ENCODE measurements around the gene CIAO2B. TPM values are rescaled to one million over a fixed set of nuclear protein-coding genes. Genes with fewer than 3 reads are reported as not detected.

Gene CIAO2B
- polyA plus RNA-seq, 1 donor (not counting 4 experiments of a cell fraction or from before 2014, with no cell fraction given) = 105 TPM

GRCh38 chr16:66885491-66885890, 48.7 kb downstream of the CIAO2B start:
- dilution Hi-C loops (cut with MboI; ENCODE audit: extremely low pct_ligation_motif_present, low sequenced_read_pairs) = no loop called here
- H3K36me3 ChIP-seq (ENCODE audit: control insufficient read depth in 2 of 2, extremely low read depth in 1 of 2, insufficient read depth in 2 of 2, low read length in 2 of 2) = peaks cover 17 to 19% of the 10 kb centered on the region in 2 experiments
- FAIRE-seq = no peak
- no peak overlapping the region for H3K4me2 ChIP-seq (ENCODE audit: control insufficient read depth, extremely low read depth, insufficient read depth, low read depth, low read length)
- H3K27ac ChIP-seq (ENCODE audit: control insufficient read depth, insufficient read depth, low read length) = no peak overlapping the region
- peaks cover 2% of the 10 kb centered on the region for H4K20me1 ChIP-seq (ENCODE audit: control insufficient read depth, extremely low read depth, insufficient read depth, low read length)
- TF ChIP-seq EZH2 (IDR thresholded peaks at IDR 0.05; ENCODE audit: low read length) = no peak
- TF ChIP-seq CTCF (optimal IDR thresholded peaks at IDR 0.05 in 1 of 3, IDR thresholded peaks at IDR 0.05 in 1 of 3, conservative IDR thresholded peaks at IDR 0.05 in 1 of 3; ENCODE audit: extremely low read depth in 1 of 3, insufficient read depth in 2 of 3, low read length in 3 of 3) = no peak
- DNase-seq (ENCODE audit: low read depth, low spot score) = no peak
- peaks cover 41% of the 10 kb centered on the region for H3K79me2 ChIP-seq (ENCODE audit: control insufficient read depth, insufficient read depth, low read length)
- peaks cover 5% of the 10 kb centered on the region for H3K4me1 ChIP-seq (ENCODE audit: control insufficient read depth, extremely low read depth, insufficient read depth, low read length)
- no peaks in the 10 kb centered on the region for H3K27me3 ChIP-seq (ENCODE audit: control insufficient read depth, extremely low read depth, insufficient read depth, low read length)
- no peak overlapping the region for H2AFZ ChIP-seq (ENCODE audit: control insufficient read depth, low read length)
- H3K4me3 ChIP-seq (ENCODE audit: control insufficient read depth in 2 of 3, extremely low read depth in 1 of 3, insufficient read depth in 2 of 3, low read depth in 1 of 3, low read length in 3 of 3) = no peak overlapping the region
- H3K9me1 ChIP-seq (ENCODE audit: control insufficient read depth, extremely low read depth, insufficient read depth, low read length) = no peaks in the 10 kb centered on the region
- no peaks in the 10 kb centered on the region for H3K9me3 ChIP-seq (ENCODE audit: control insufficient read depth, low read depth, low read length)
- H3K9ac ChIP-seq (ENCODE audit: control insufficient read depth, extremely low read depth, insufficient read depth, low read length) = no peak overlapping the region

- TF ChIP-seq CTCF (optimal IDR thresholded peaks at IDR 0.05 in 1 of 3, IDR thresholded peaks at IDR 0.05 in 1 of 3, conservative IDR thresholded peaks at IDR 0.05 in 1 of 3; ENCODE audit: extremely low read depth in 1 of 3, insufficient read depth in 2 of 3, low read length in 3 of 3) = no peak
- no peak for TF ChIP-seq EZH2 (IDR thresholded peaks at IDR 0.05; ENCODE audit: low read length)
- Histone ChIP-seq H4K20me1 (ENCODE audit: control insufficient read depth, extremely low read depth, insufficient read depth, low read length) (peaks cover 2% of the 10 kb centered on the region), H3K36me3 (ENCODE audit: control insufficient read depth in 2 of 2, extremely low read depth in 1 of 2, insufficient read depth in 2 of 2, low read length in 2 of 2) (peaks cover 17 to 19% of the 10 kb centered on the region in 2 experiments), H3K9ac (ENCODE audit: control insufficient read depth, extremely low read depth, insufficient read depth, low read length) (no peak overlapping the region), H3K4me1 (ENCODE audit: control insufficient read depth, extremely low read depth, insufficient read depth, low read length) (peaks cover 10% of the 10 kb centered on the region), H3K4me3 (ENCODE audit: control insufficient read depth in 2 of 3, extremely low read depth in 1 of 3, insufficient read depth in 2 of 3, low read depth in 1 of 3, low read length in 3 of 3) (no peak overlapping the region), H3K27me3 (ENCODE audit: control insufficient read depth, extremely low read depth, insufficient read depth, low read length) (no peaks in the 10 kb centered on the region), H3K79me2 (ENCODE audit: control insufficient read depth, insufficient read depth, low read length) (peaks cover 42% of the 10 kb centered on the region), H2AFZ (ENCODE audit: control insufficient read depth, low read length) (no peak overlapping the region), H3K4me2 (ENCODE audit: control insufficient read depth, extremely low read depth, insufficient read depth, low read depth, low read length) (no peak overlapping the region), H3K27ac (ENCODE audit: control insufficient read depth, insufficient read depth, low read length) (no peak overlapping the region), H3K9me3 (ENCODE audit: control insufficient read depth, low read depth, low read length) (no peaks in the 10 kb centered on the region), H3K9me1 (ENCODE audit: control insufficient read depth, extremely low read depth, insufficient read depth, low read length) (no peaks in the 10 kb centered on the region)
- dilution Hi-C loops (cut with MboI; ENCODE audit: extremely low pct_ligation_motif_present, low sequenced_read_pairs) = no loop called here
- FAIRE-seq (no peak), DNase-seq (ENCODE audit: low read depth, low spot score) (no peak)
Observed at GRCh38 chr16:66882702-66883101, 51.5 kb downstream of the CIAO2B start.

Other genes with a start within 250 kb of the CIAO2B start
- 18.0 to 25.1 TPM (median 23.1 TPM) in 3 replicates for gene CMTM4, start 237.7 kb downstream of the CIAO2B start, polyA plus RNA-seq
- gene DYNC1LI2, start 182.8 kb downstream of the CIAO2B start, polyA plus RNA-seq = 53.0 to 66.0 TPM (median 55.5 TPM) in 3 replicates
- 0.17 to 0.22 TPM in 2 of 3 replicates, not detected in the other for gene TERB1, start 132.8 kb downstream of the CIAO2B start, polyA plus RNA-seq
- 61.4 to 113 TPM (median 68.0 TPM) in 3 replicates for gene NAE1, start 103.4 kb downstream of the CIAO2B start, polyA plus RNA-seq
- gene CA7, start 90.0 kb downstream of the CIAO2B start, polyA plus RNA-seq = not detected in 3 replicates
- 16.5 to 18.5 TPM (median 17.3 TPM) in 3 replicates for gene PDP2, start 53.9 kb downstream of the CIAO2B start, polyA plus RNA-seq
- gene CDH16, start 15.5 kb downstream of the CIAO2B start, polyA plus RNA-seq = 0.16 to 2.1 TPM (median 0.45 TPM) in 3 replicates
- gene RRAD, start 8.9 kb downstream of the CIAO2B start, polyA plus RNA-seq = 0.67 to 12.8 TPM (median 2.7 TPM) in 3 replicates
- 37.5 to 93.4 TPM (median 41.6 TPM) in 3 replicates for gene CES2, start 1.1 kb upstream of the CIAO2B start, polyA plus RNA-seq
- 0.63 to 2.7 TPM (median 1.5 TPM) in 3 replicates for gene CES3, start 26.9 kb upstream of the CIAO2B start, polyA plus RNA-seq
- 5.1 to 12.8 TPM (median 6.6 TPM) in 3 replicates for gene CES4A, start 54.2 kb upstream of the CIAO2B start, polyA plus RNA-seq
- 18.0 to 55.9 TPM (median 39.7 TPM) in 3 replicates for gene CBFB, start 94.7 kb upstream of the CIAO2B start, polyA plus RNA-seq
- 26.7 to 31.5 TPM (median 28.0 TPM) in 3 replicates for gene PHAF1, start 175.5 kb upstream of the CIAO2B start, polyA plus RNA-seq
- 2.6 to 5.4 TPM (median 3.9 TPM) in 3 replicates for gene B3GNT9, start 216.6 kb upstream of the CIAO2B start, polyA plus RNA-seq
- gene TRADD, start 225.5 kb upstream of the CIAO2B start, polyA plus RNA-seq = 12.5 to 25.0 TPM (median 12.5 TPM) in 3 replicates
- 3.0 to 6.0 TPM (median 4.0 TPM) in 3 replicates for gene FBXL8, start 225.6 kb upstream of the CIAO2B start, polyA plus RNA-seq
- gene HSF4, start 230.3 kb upstream of the CIAO2B start, polyA plus RNA-seq = 4.3 to 10.7 TPM (median 4.9 TPM) in 3 replicates
- 10.5 to 18.1 TPM (median 16.8 TPM) in 3 replicates for gene NOL3, start 236.1 kb upstream of the CIAO2B start, polyA plus RNA-seq
- 9.0 to 15.0 TPM (median 13.3 TPM) in 3 replicates for gene MATCAP1, start 249.6 kb upstream of the CIAO2B start, polyA plus RNA-seq

Data from keratinocyte (primary cell).